DOHH2 (cell line): ENCODE results near the gene TANC1.

Experiments used
- H3F3A ChIP-seq: fragments of 200-600 bp; sonication (generic), shearing (Covaris generic); 2 replicates; pipeline ENCODE4 v1.6.0; 2016; ENCODE audit warnings: antibody characterized with exemption, mild to moderate bottlenecking; ENCODE audit not compliant: control insufficient read depth, insufficient read depth
- H3K27ac ChIP-seq: fragments of 200-600 bp; sonication (generic); 2 replicates; pipeline ENCODE4 v1.5.1; 2014; ENCODE audit warnings: low read depth, mild to moderate bottlenecking, low read length, moderate library complexity
- H3K27me3 ChIP-seq: fragments of 200-600 bp; sonication (generic); 2 replicates; pipeline ENCODE4 v1.6.1; 2014; ENCODE audit warnings: mild to moderate bottlenecking, low read length, mixed read lengths; ENCODE audit not compliant: control insufficient read depth
- H3K36me3 ChIP-seq: fragments of 200-600 bp; sonication (generic); 2 replicates; pipeline ENCODE4 v1.6.1; 2014; ENCODE audit warnings: mild to moderate bottlenecking, low read length, moderate library complexity, mixed read lengths; ENCODE audit not compliant: control insufficient read depth
- H3K4me1 ChIP-seq: fragments of 200-600 bp; sonication (generic); 2 replicates; pipeline ENCODE4 v1.6.1; 2014; ENCODE audit warnings: mild to moderate bottlenecking, low read length, mixed read lengths; ENCODE audit not compliant: control insufficient read depth
- H3K4me2 ChIP-seq: fragments of 200-600 bp; sonication (generic); 2 replicates; pipeline ENCODE4 v1.6.0; 2014; ENCODE audit warnings: mild to moderate bottlenecking, low read length, moderate library complexity
- H3K4me3 ChIP-seq: fragments of 200-600 bp; sonication (generic); 2 replicates; pipeline ENCODE4 v1.5.1; 2014; ENCODE audit warnings: mild to moderate bottlenecking, low read length, mixed read lengths
- H3K79me2 ChIP-seq: fragments of 200-600 bp; sonication (generic); 2 replicates; pipeline ENCODE4 v1.6.1; 2014; ENCODE audit warnings: mild to moderate bottlenecking, low read length, mixed read lengths; ENCODE audit not compliant: control insufficient read depth
- H3K9me2 ChIP-seq: fragments of 200-600 bp; sonication (generic); replicated peaks from 2 replicates; pipeline ENCODE4 v1.6.1; 2014; ENCODE audit warnings: mild to moderate bottlenecking, low read length, mixed read lengths; ENCODE audit not compliant: control insufficient read depth
- H3K9me3 ChIP-seq: fragments of 200-600 bp; sonication (generic); 2 replicates; pipeline ENCODE4 v1.6.1; 2014; ENCODE audit warnings: antibody characterized with exemption, low read length, mixed read lengths; ENCODE audit not compliant: control insufficient read depth, insufficient read depth
- H4K20me1 ChIP-seq: fragments of 200-600 bp; sonication (generic); 2 replicates; pipeline ENCODE4 v1.6.0; 2014; ENCODE audit warnings: low read depth, mild to moderate bottlenecking, antibody characterized with exemption, low read length, moderate library complexity; ENCODE audit not compliant: control insufficient read depth, insufficient read depth
- CTCF ChIP-seq: fragments of 200-600 bp; sonication (generic); IDR thresholded peaks from one replicate; pipeline ENCODE4 v1.5.1; 2014; ENCODE audit warnings: antibody characterized with exemption, mild to moderate bottlenecking, low read depth, low read length; ENCODE audit not compliant: poor library complexity, severe bottlenecking
- EZH2phosphoT487 ChIP-seq: fragments of 200-600 bp; sonication (generic); IDR thresholded peaks from 2 replicates; pipeline ENCODE4 v1.6.1; 2017; ENCODE audit warnings: borderline replicate concordance, mild to moderate bottlenecking, antibody characterized with exemption, low read length, moderate library complexity, mixed read lengths

The TANC1 gene

GRCh38 chr2:159065891-159066290, 97.5 kb downstream of the TANC1 start:
- H3K9me3 ChIP-seq: no peaks in the 10 kb centered on the region
- H3K4me3 ChIP-seq: no peak overlapping the region
- TF ChIP-seq CTCF (no peak), EZH2phosphoT487 (no peak)
- H3K36me3 ChIP-seq: no peaks in the 10 kb centered on the region
- no peaks in the 10 kb centered on the region for H3K27me3 ChIP-seq
- H3K4me1 ChIP-seq: no peaks in the 10 kb centered on the region
- H3K27ac ChIP-seq: no peak overlapping the region
- H4K20me1 ChIP-seq: no peaks in the 10 kb centered on the region
- no peaks in the 10 kb centered on the region for H3F3A ChIP-seq
- no peak overlapping the region for H3K4me2 ChIP-seq
- H3K79me2 ChIP-seq: no peaks in the 10 kb centered on the region
- H3K9me2 ChIP-seq: no peaks in the 10 kb centered on the region

DNA sequence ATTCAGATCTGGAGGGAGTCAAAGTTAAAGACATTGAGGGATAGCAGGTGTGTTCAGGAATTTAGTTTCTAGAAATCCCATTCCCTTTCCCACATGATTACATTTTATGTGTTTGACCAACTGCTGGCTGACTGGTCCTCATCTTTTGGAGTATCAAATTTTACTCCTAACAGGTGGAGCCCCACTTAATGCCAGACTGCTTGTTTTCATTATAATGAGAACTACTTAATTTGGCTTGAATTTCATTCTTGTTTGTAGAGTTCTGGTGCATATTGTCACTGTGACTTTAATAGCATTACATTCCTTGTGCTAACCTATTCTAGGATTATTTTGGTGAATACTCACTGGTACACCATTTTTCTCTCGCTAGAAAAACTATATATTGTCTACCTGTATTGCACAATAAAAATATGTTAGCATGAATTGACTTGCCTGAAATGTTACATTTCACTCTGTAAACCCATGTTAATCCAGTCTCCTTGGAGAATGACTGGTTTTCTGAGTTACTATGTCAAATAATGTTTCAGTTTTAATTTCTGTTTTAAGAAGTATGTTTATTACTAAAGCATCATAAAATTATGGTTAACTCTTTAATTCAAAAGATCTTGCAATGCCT, 98.2 kb downstream of the TANC1 start:
- Histone ChIP-seq H3K79me2 (no peaks in the 10 kb centered on the region), H3K4me3 (no peak overlapping the region), H3K9me3 (no peaks in the 10 kb centered on the region), H3K4me2 (no peak overlapping the region), H3K27ac (no peak overlapping the region), H4K20me1 (no peaks in the 10 kb centered on the region), H3K36me3 (no peaks in the 10 kb centered on the region), H3K9me2 (no peaks in the 10 kb centered on the region), H3F3A (no peaks in the 10 kb centered on the region), H3K27me3 (no peaks in the 10 kb centered on the region), H3K4me1 (no peaks in the 10 kb centered on the region)
- TF ChIP-seq EZH2phosphoT487 (no peak), CTCF (no peak)

DNA sequence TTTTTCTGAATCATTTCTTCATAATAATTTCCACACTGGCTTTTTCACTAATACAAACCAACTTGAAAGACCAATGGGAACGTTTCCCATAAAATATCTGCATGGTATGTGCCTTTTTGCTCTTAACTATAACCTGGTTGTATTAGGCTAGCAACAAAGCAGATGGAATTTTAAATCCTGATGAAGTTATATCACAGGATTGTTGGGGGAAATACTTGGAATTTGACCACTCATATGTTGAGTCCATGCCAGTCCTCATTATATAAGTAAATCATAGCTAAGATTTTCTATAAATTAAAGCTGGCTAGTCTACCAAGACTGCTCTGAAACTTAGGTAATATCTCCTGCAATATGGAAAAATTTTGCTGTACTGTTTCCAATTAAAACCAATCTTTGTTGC, 99.5 kb downstream of the TANC1 start:
- no peaks in the 10 kb centered on the region for H3K9me3 ChIP-seq
- H3K4me1 ChIP-seq: no peaks in the 10 kb centered on the region
- H3K27ac ChIP-seq: no peak overlapping the region
- H3F3A ChIP-seq: no peaks in the 10 kb centered on the region
- no peaks in the 10 kb centered on the region for H3K27me3 ChIP-seq
- no peak for TF ChIP-seq EZH2phosphoT487
- no peak for TF ChIP-seq CTCF
- H3K36me3 ChIP-seq: no peaks in the 10 kb centered on the region
- H3K4me3 ChIP-seq: no peak overlapping the region
- H4K20me1 ChIP-seq: no peaks in the 10 kb centered on the region
- no peak overlapping the region for H3K4me2 ChIP-seq
- no peaks in the 10 kb centered on the region for H3K9me2 ChIP-seq
- no peaks in the 10 kb centered on the region for H3K79me2 ChIP-seq

DNA sequence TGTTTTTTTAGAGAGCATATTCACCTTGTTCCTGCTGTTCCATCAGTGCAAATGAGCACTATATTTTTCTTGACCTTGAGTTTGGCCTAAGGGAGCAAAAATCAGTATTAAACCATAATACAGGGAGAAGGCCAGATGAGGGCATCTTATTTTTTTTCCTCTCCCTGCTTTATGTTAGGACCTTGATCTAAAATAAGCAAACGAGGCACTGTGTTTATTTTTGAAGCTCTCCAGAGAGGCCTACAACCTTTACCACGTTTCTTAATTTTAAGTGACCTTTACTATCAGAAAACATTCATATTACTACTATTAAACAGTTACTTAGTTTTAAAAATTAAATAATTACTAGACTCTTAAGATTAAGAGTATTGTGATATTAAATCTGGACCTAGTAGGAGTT, 100.8 kb downstream of the TANC1 start:
- Histone ChIP-seq H3K79me2 (no peaks in the 10 kb centered on the region), H3K9me2 (no peaks in the 10 kb centered on the region), H3K27ac (no peak overlapping the region), H3K4me2 (no peak overlapping the region), H3K9me3 (no peaks in the 10 kb centered on the region), H3K27me3 (no peaks in the 10 kb centered on the region), H3K36me3 (no peaks in the 10 kb centered on the region), H3K4me1 (no peaks in the 10 kb centered on the region), H3K4me3 (no peak overlapping the region), H4K20me1 (no peaks in the 10 kb centered on the region), H3F3A (no peaks in the 10 kb centered on the region)
- TF ChIP-seq CTCF (no peak), EZH2phosphoT487 (no peak)
